Measurements from ENCODE around the gene UPK1A.

The UPK1A gene

DNA sequence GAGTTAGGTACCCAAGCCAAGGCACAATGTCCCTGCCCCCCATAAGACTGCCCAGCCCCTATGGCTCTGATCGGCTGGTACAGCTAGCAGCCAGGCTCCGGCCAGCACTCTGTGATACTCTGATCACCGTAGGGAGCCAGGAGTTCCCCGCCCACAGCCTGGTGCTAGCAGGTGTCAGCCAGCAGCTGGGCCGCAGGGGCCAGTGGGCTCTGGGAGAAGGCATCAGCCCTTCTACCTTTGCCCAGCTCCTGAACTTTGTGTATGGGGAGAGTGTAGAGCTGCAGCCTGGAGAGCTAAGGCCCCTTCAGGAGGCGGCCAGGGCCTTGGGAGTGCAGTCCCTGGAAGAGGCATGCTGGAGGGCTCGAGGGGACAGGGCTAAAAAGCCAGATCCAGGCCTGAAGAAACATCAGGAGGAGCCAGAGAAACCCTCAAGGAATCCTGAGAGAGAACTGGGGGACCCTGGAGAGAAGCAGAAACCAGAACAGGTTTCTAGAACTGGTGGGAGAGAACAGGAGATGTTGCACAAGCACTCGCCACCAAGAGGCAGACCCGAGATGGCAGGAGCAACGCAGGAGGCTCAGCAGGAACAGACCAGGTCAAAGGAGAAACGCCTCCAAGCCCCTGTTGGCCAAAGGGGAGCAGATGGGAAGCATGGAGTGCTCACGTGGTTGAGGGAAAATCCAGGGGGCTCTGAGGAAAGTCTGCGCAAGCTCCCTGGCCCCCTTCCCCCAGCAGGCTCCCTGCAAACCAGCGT, 48.5 kb downstream of the UPK1A start:
- no peak for DNase-seq
- Histone ChIP-seq H3K27me3 (replicated peaks) (no peaks in the 10 kb centered on the region), H3K4me3 (ENCODE audit: low read depth, low read length) (no peak overlapping the region), H3K27ac (no peak overlapping the region), H3K36me3 (replicated peaks) (peaks cover under 1% of the 10 kb centered on the region)
- in situ Hi-C loops (cut with HindIII; ENCODE audit: low pct_ligation_motif_present, low sequenced_read_pairs): no loop called here
- TF ChIP-seq, protein P1, sequence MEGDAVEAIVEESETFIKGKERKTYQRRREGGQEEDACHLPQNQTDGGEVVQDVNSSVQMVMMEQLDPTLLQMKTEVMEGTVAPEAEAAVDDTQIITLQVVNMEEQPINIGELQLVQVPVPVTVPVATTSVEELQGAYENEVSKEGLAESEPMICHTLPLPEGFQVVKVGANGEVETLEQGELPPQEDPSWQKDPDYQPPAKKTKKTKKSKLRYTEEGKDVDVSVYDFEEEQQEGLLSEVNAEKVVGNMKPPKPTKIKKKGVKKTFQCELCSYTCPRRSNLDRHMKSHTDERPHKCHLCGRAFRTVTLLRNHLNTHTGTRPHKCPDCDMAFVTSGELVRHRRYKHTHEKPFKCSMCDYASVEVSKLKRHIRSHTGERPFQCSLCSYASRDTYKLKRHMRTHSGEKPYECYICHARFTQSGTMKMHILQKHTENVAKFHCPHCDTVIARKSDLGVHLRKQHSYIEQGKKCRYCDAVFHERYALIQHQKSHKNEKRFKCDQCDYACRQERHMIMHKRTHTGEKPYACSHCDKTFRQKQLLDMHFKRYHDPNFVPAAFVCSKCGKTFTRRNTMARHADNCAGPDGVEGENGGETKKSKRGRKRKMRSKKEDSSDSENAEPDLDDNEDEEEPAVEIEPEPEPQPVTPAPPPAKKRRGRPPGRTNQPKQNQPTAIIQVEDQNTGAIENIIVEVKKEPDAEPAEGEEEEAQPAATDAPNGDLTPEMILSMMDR (IDR thresholded peaks at IDR 0.05; ENCODE audit: low read depth, low read length, missing control alignments): no peak

DNA sequence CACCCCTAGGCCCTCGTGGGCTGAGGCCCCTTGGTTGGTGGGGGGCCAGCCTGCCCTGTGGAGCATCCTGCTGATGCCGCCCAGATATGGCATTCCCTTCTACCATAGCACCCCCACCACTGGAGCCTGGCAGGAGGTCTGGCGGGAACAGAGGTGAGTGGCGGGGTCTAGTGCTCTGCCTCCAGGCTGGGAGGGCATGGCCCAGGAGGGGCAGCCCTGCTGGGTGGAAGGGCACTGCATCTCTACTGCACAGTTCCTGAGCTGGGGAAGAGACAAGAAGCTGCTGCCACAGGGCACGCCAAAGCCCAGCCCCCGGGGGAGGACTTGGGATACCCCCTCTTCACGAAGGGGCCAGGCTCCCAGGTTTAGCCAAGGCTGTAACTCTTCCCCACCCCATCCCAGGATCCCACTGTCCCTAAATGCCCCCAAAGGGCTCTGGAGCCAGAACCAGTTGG, 49.1 kb downstream of the UPK1A start:
- Histone ChIP-seq H3K27me3 (replicated peaks) (no peaks in the 10 kb centered on the region), H3K27ac (no peak overlapping the region), H3K36me3 (replicated peaks) (peaks cover 6% of the 10 kb centered on the region), H3K4me3 (ENCODE audit: low read depth, low read length) (no peak overlapping the region)
- TF ChIP-seq, protein P1 (IDR thresholded peaks at IDR 0.05; ENCODE audit: low read depth, low read length, missing control alignments): no peak
- in situ Hi-C loops (cut with HindIII; ENCODE audit: low pct_ligation_motif_present, low sequenced_read_pairs): no loop called here
- DNase-seq: no peak

GRCh38 chr19:35715981-35716800, 49.9 kb downstream of the UPK1A start:
- TF ChIP-seq, protein P1 (IDR thresholded peaks at IDR 0.05; ENCODE audit: low read depth, low read length, missing control alignments): no peak
- H3K36me3 ChIP-seq (replicated peaks): peaks cover 9% of the 10 kb centered on the region
- H3K4me3 ChIP-seq (ENCODE audit: low read depth, low read length): peak overlapping the region; percentile 76
- H3K27me3 ChIP-seq (replicated peaks): no peaks in the 10 kb centered on the region
- no peak overlapping the region for H3K27ac ChIP-seq
- in situ Hi-C loops (cut with HindIII; ENCODE audit: low pct_ligation_motif_present, low sequenced_read_pairs): no loop called here
- DNase-seq: peak; percentile 9

DNA sequence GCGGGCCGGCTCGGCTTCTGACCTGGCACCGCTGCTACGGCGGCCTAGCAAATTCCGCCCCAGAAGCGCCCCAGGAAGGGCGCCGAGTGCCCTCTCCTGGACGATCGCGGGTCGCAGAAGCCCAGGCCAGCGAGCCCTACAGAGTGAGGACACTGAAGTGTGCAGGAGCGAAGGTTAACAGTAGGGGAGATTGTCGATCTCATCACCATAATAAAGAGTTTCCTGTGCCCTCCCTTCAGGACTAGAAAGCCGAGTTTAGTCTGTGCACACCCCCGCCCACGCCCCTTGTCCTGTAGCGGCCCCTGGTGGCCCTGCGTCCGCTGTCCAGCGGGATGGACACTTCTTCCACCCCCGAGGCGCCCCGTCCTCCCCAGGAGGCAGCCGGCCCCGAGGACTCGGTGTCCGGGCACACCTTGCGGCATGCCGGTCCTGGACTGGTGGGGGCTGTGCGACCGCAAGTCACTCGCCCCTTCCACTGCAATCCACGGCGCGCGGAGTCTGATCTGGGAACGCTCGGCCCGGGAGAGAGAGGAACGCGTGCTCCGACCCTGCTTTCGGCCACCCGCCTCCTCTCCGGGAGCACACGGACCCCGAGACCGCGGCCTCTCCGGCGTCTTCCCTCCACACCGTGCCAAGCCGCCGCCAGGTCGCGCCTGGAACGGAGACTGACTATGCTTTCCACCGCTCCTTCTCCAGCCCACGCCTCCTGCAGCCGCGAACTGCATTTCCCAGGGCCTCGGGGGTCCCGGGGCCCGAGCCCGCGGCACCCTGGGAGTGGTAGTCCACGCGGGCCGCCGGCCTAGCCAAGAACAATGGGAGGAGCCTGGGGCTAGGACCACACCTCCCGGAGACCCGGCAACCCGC, 50.7 kb downstream of the UPK1A start:
- TF ChIP-seq, protein P1 (IDR thresholded peaks at IDR 0.05; ENCODE audit: low read depth, low read length, missing control alignments): peak; percentile 87
- H3K27me3 ChIP-seq (replicated peaks): no peaks in the 10 kb centered on the region
- in situ Hi-C loops (cut with HindIII; ENCODE audit: low pct_ligation_motif_present, low sequenced_read_pairs): no loop called here

DNA sequence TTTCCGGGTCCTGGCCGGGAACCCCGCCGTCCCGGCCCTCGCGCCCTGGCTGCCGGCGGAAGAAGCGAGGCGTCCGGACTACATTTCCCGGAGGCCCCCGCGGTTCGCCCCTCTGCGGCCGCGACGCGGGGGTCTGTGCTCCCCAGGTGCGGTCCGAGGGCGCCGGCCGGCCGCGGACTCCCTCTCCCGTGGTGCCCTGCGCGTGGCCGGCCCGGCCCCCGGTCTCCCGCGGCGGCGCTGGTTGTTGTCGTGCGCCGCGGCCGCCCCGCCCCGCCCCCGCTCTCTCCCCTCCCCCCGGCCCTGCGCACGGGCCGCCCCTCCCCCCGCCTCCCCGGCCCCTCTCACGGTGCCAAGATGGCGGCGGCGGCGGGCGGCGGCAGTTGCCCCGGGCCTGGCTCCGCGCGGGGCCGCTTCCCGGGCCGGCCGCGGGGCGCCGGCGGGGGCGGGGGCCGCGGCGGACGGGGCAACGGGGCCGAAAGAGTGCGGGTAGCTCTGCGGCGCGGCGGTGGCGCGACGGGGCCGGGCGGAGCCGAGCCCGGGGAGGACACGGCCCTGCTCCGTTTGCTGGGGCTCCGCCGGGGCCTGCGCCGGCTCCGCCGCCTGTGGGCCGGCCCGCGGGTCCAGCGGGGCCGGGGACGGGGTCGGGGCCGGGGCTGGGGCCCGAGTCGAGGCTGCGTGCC, 51.5 kb downstream of the UPK1A start, which contains the start of gene KMT2B:
KMT2B (plus strand) TSS at position 339 of the 680 bp plus-strand sequence; CDS start at position 355, 16 bp downstream.
- Histone ChIP-seq H3K36me3 (replicated peaks) (peaks cover 22% of the 10 kb centered on the region), H3K27me3 (replicated peaks) (no peaks in the 10 kb centered on the region), H3K27ac (peak within 1 kb of the TSS; percentile 72), H3K4me3 (ENCODE audit: low read depth, low read length) (peak within 1 kb of the TSS; percentile 82)
- in situ Hi-C loops (cut with HindIII; ENCODE audit: low pct_ligation_motif_present, low sequenced_read_pairs): no loop called here
- no peak for DNase-seq
- TF ChIP-seq, protein P1 (IDR thresholded peaks at IDR 0.05; ENCODE audit: low read depth, low read length, missing control alignments): no peak

More for the DNA sequence above, 50.7 kb downstream of the UPK1A start:
- peak overlapping the region; percentile 72 for H3K27ac ChIP-seq
- H3K4me3 ChIP-seq (ENCODE audit: low read depth, low read length): peak overlapping the region; percentile 76
- peak; percentile 91 for DNase-seq
- peaks cover 14% of the 10 kb centered on the region for H3K36me3 ChIP-seq (replicated peaks)

Measured in brain microvascular endothelial cell (primary cell).